ENCODE data around the gene NCOA5. TPM values are rescaled to one million over a fixed set of nuclear protein-coding genes. Genes with fewer than 3 reads are reported as not detected.

NCOA5 gene
- total RNA-seq, 1 donor from 2014 or later = 10.3 TPM

GRCh38 chr20:46018112-46018511 lies 71.7 kb downstream of the NCOA5 start:
- H4K20me1 ChIP-seq (ENCODE audit: low read depth) = peaks cover 17% of the 10 kb centered on the region
- H3K9me3 ChIP-seq (ENCODE audit: low read depth) = no peaks in the 10 kb centered on the region
- H3K36me3 Mint-ChIP-seq = no peaks in the 10 kb centered on the region
- TF ChIP-seq EZH2phosphoT487 (IDR thresholded peaks at IDR 0.05) (no peak), EZH2 (IDR thresholded peaks at IDR 0.05) (no peak), CTCF (IDR thresholded peaks at IDR 0.05) (no peak)
- H3K27ac ChIP-seq = no peak overlapping the region
- H3K4me1 Mint-ChIP-seq = peaks cover 13% of the 10 kb centered on the region
- no peaks in the 10 kb centered on the region for H3K36me3 ChIP-seq
- no peaks in the 10 kb centered on the region for H3K4me1 ChIP-seq
- no peak overlapping the region for H3K9ac ChIP-seq
- H2AFZ ChIP-seq (replicated peaks) = no peak overlapping the region
- no peak for DNase-seq (ENCODE audit: low spot score)
- peaks cover 19% of the 10 kb centered on the region for H3F3A ChIP-seq (ENCODE audit: low read depth)
- H3K9me3 Mint-ChIP-seq = no peaks in the 10 kb centered on the region
- no peak overlapping the region for H3K4me3 Mint-ChIP-seq
- peaks cover 15% of the 10 kb centered on the region for H3K27me3 Mint-ChIP-seq (ENCODE audit: insufficient read depth, low read depth)
- peaks cover 37% of the 10 kb centered on the region for H3K27me3 ChIP-seq
- H3K79me2 ChIP-seq (ENCODE audit: low read depth) = no peaks in the 10 kb centered on the region
- H3K4me3 ChIP-seq = no peak overlapping the region
- no peak overlapping the region for H3K27ac Mint-ChIP-seq
- no peak overlapping the region for H3K4me2 ChIP-seq

GRCh38 chr20:46017272-46017671 lies 72.5 kb downstream of the NCOA5 start:
- H3K4me3 Mint-ChIP-seq = no peak overlapping the region
- Histone ChIP-seq H3K9ac (no peak overlapping the region), H3K27me3 (peaks cover 40% of the 10 kb centered on the region), H4K20me1 (ENCODE audit: low read depth) (peaks cover 9% of the 10 kb centered on the region), H3K4me3 (no peak overlapping the region), H3K27ac (no peak overlapping the region), H2AFZ (replicated peaks) (no peak overlapping the region), H3K36me3 (no peaks in the 10 kb centered on the region), H3K79me2 (ENCODE audit: low read depth) (no peaks in the 10 kb centered on the region), H3F3A (ENCODE audit: low read depth) (peaks cover 15% of the 10 kb centered on the region), H3K9me3 (ENCODE audit: low read depth) (no peaks in the 10 kb centered on the region), H3K4me2 (no peak overlapping the region), H3K4me1 (no peaks in the 10 kb centered on the region)
- no peak for TF ChIP-seq EZH2phosphoT487 (IDR thresholded peaks at IDR 0.05)
- TF ChIP-seq CTCF (IDR thresholded peaks at IDR 0.05) = no peak
- TF ChIP-seq EZH2 (IDR thresholded peaks at IDR 0.05) = no peak
- H3K27ac Mint-ChIP-seq = no peak overlapping the region
- no peaks in the 10 kb centered on the region for H3K9me3 Mint-ChIP-seq
- H3K36me3 Mint-ChIP-seq = no peaks in the 10 kb centered on the region
- peaks cover 16% of the 10 kb centered on the region for H3K4me1 Mint-ChIP-seq
- DNase-seq (ENCODE audit: low spot score) = no peak
- H3K27me3 Mint-ChIP-seq (ENCODE audit: insufficient read depth, low read depth) = peaks cover 22% of the 10 kb centered on the region

- Histone ChIP-seq H2AFZ (replicated peaks) (no peak overlapping the region), H3K27me3 (peaks cover 36% of the 10 kb centered on the region)
These were observed 75.0 kb downstream of the NCOA5 start for GRCh38 chr20:46014517-46015396.

More at GRCh38 chr20:46014517-46015396, 75.0 kb downstream of the NCOA5 start:
- peaks cover 9% of the 10 kb centered on the region for H4K20me1 ChIP-seq (ENCODE audit: low read depth)
- no peak overlapping the region for H3K27ac ChIP-seq
- DNase-seq (ENCODE audit: low spot score) = no peak
- H3F3A ChIP-seq (ENCODE audit: low read depth) = peaks cover 12% of the 10 kb centered on the region
- H3K4me1 ChIP-seq = no peaks in the 10 kb centered on the region
- no peaks in the 10 kb centered on the region for H3K9me3 ChIP-seq (ENCODE audit: low read depth)
- Mint-ChIP-seq H3K4me1 (peaks cover 10% of the 10 kb centered on the region), H3K36me3 (no peaks in the 10 kb centered on the region), H3K27ac (no peak overlapping the region), H3K4me3 (peak overlapping the region; percentile 70), H3K9me3 (peaks cover 9% of the 10 kb centered on the region), H3K27me3 (ENCODE audit: insufficient read depth, low read depth) (peaks cover 30% of the 10 kb centered on the region)
- H3K4me2 ChIP-seq = peak overlapping the region; percentile 75
- H3K79me2 ChIP-seq (ENCODE audit: low read depth) = no peaks in the 10 kb centered on the region
- no peak overlapping the region for H3K4me3 ChIP-seq
- no peak for TF ChIP-seq EZH2phosphoT487 (IDR thresholded peaks at IDR 0.05)
- TF ChIP-seq EZH2 (IDR thresholded peaks at IDR 0.05) = no peak
- no peak for TF ChIP-seq CTCF (IDR thresholded peaks at IDR 0.05)
- no peak overlapping the region for H3K9ac ChIP-seq
- no peaks in the 10 kb centered on the region for H3K36me3 ChIP-seq
